ENCODE measurements around the gene PGP.
A peak's percentile ranks its signal among the peaks of the same experiment; 100 is the strongest.

The PGP gene

DNA sequence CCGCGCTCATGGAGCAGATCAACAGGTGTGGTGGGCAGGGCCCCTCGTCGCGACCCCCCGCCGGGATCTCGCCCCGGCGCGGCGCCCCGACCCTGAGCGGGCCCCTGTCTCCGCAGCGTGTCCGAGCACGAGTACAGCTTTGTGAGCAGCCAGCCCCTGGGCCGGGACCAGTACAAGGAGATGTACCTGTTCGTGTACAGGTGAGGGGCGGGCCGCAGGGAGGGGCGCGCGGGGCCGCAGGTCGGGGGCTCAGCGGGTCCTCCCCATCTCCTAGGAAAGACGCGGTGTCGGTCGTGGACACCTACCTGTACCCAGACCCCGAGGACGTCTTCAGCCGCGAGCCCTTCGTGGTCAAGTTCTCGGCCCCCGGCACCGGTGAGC, 22.5 kb upstream of the PGP start:
- DNase-seq = no peak

DNA sequence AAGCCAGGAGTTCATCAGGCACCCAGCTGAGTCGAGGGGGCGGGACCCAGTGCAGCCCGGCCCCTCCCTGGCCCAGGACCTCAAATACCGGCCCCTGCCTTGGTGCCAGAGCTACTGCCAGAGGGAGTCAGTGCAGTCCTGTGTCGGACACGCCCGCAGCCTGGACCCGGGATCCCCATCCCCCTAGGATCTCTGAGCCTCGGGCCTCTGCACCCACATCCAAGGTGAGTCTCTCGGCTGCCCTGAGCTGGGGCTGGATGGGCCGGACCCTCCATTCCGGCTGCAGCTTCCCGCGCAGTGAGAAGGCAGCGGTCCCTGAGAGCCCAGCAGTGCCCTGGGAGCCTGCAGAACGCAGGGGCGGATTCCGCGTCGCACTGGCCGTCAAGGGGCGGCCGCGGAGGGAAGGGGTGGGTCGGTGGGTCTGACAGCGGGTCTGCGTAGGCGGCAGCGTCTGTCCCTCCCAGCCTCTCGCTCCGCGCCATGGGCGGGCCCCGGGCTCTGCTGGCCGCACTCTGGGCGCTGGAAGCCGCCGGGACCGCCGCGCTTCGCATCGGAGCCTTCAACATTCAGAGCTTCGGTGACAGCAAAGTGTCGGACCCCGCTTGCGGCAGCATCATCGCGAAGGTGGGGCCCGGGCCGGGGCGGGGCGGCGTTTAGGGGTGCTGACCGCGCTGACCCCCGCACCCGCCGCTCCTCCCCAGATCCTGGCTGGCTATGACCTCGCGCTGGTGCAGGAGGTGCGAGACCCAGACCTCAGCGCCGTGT, 21.9 kb upstream of the PGP start, which contains the start of gene DNASE1L2:
DNASE1L2 (plus strand) TSS at position 108 of the 765 bp plus-strand sequence; CDS start at position 481, 373 bp downstream.
- DNase-seq = no peak

GRCh38 chr16:2235695-2236336, 21.2 kb upstream of the PGP start:
- DNase-seq = no peak

DNA sequence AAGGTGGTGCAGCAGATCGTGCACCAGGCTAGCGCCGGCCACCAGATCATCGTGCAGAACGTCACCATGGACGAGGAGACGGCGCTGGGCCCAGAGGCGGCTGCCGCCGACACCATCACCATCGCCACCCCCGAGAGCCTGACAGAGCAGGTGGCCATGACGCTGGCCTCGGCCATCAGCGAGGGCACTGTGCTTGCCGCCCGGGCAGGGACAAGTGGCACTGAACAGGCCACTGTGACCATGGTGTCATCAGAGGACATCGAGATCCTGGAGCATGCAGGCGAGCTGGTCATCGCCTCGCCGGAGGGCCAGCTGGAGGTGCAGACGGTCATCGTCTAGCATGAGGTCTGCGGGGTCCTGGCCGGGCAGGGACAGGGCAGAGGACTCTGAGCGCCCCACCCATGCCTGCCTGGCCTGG, 20.6 kb upstream of the PGP start:
- DNase-seq = no peak

DNA sequence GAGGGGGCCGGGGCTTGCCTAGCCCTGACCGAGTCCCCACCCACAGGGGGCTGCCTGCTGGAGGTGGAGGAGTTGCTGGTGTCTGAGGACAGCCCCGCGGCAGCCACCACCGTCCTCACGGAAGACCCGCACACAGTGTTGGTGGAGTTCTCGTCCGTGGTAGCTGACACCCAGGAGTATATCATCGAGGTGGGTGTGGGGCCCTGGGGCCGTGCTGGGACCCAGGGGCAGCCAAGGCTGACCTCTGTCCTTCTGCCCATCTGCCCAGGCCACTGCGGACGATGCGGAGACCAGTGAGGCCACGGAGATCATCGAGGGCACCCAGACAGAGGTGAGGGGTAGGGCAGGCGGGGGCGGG, 20.2 kb upstream of the PGP start:
- no peak for DNase-seq

- DNase-seq = no peak
These were observed 19.5 kb upstream of the PGP start for GRCh38 chr16:2233872-2234812.

DNA sequence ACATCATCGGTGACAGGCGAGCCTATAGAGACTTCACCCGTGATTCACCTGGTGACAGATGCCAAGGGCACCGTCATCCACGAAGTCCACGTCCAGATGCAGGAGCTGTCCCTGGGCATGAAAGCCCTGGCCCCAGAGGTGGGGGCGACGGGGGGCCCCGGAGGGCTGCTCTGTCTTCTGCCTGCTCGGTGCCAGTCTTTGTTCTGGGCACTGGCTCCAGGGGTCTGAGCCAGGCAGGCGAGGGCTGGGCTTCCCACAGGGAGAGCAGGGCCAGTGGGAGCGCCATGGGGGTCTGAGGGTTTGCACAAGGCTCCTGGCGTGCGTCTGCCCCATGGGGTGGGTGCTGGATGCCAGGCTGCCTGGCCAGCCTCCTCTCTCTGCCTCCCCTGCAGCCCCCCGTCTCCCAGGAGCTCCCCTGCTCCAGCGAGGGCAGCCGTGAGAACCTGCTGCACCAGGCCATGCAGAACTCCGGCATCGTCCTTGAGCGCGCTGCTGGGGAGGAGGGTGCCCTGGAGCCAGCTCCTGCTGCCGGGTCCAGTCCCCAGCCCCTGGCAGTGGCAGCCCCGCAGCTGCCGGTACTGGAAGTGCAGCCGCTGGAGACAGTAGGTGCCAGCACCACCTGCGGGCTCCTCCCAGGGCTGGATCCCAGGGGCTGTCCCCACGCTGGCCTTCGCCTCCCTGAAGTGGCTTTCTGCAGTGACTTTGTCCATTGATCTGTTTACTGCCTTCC, 18.6 kb upstream of the PGP start:
- DNase-seq = no peak

DNA sequence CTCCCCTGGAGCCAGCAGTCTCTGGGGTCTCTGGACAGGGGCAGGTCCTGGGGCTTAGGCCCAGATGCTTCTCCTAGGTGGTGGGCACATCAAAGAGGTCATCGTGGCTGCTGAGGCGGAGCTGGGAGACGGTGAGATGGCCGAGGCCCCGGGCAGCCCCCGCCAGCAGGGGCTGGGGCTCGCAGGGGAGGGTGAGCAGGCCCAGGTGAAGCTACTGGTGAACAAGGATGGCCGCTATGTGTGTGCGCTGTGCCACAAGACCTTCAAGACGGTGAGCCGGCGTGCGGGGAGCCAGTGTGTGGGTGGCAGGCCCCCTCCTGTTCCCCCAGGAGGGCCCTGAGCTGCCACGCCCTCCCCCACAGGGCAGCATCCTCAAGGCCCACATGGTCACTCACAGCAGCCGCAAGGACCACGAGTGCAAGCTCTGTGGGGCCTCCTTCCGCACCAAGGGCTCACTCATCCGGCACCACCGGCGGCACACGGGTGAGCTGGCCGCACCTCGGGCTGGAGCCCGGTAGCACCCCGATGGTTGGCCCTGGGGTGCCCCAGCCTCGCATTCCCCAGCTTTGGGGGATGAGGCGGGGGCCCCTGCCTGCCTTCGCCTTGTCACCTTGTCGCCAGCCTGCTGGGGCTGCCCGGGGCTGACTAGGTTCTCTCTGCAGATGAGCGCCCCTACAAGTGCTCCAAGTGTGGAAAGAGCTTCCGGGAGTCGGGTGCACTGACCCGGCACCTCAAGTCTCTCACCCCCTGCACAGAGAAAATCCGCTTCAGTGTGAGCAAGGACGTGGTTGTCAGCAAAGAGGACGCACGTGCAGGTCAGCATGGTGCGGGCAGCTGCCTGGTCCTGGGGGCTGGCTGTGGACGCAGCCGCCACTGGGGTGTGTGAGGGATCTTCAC, 17.7 kb upstream of the PGP start:
- no peak for DNase-seq

DNA sequence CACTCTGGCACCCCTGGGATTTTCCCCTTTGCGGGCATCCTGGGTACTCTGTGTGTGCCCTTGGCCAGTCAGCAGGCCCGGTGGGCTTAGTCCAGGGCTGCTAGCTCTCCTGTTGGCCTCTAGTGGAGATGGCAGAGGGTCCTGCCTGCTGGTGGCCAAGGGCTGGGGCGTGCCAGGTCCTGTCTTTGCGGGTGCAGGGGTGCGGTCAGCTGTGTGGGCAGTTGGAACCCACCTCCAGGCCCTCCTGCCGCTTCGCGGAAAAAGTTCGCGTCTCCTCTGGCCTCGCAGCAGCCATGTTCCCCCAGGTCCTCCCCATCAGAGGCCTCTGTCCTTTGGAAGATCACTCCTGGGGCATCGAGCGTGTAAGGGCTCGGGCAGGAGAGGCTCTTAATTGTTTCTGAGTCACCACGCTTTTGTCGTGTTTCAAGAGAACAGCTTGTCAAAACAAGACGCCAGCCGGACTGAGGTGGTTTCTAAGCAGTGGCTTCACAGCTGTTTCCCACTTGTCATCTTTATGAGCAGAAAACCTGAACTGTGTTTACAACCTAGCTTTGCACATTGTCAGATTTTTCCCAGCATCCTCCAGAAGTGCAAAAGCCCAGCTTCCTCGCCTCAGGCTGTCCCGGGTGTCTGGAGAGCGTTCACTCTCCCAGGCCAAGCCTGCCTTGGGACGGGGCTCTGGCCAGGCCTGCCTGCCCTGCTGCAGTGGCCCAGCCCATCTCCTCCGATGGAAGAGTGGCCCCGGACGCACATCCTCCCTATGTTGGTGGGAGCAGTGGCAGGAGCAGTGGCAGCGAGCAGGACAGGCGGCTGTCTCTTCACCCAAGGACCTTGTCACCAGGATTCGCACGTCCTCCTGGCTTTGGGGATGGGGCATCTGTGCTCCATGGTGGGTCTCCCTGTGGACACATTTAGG, 16.6 kb upstream of the PGP start:
- no peak for DNase-seq

DNA sequence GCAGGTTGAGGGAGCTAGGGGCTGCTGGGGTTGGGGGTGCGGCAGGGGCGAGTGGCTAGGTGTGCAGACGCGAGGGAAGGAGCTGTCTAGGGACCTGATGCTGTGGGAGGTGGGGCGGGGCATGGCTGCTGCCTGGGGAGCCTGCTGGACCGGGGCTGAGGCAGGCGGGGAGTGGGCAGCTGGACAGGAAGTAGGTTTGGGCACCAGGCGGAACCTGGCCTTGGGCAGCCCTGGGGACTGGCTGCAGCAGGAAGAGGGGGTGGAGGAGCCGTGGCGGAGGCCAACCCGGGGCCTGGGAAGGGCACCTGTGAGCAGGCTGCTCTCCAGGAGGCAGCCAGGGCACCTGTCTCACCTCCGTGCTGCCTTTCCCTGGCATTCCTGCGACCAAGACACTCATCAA, 15.7 kb upstream of the PGP start:
- no peak for DNase-seq

DNA sequence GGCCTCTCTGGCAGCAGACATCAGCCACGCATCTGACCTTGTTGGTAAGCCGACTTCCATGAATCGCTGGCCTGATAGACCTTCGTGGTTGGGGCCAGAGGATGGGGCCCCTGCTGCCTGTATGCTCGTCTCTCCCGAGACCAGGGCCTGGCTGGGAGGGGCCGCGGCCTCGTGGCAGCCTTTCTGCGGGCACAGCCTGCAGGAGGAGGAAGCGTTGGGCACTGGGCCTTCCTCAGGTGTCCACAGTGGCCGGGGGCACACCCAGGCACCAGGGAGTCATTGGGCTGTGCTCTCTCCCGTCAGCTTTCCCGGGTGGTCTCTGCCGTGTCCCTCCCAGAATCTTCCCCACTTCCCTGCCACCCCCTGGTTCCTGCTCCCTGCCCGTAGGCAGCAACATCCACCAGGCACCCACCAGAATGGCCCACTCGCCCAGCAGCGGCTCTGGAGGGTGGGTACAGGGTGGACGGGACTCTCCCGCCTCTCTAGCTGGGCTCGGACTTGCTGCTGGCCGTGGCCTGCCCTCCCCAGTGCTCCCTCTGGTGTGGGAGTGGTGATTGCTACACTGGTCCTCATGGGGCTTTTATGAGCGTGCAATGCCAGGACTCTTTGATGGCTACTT, 15.1 kb upstream of the PGP start:
- DNase-seq = no peak

GRCh38 chr16:2229091-2229490, 14.5 kb upstream of the PGP start:
- no peak for DNase-seq

- no peak for DNase-seq
These were observed 13.7 kb upstream of the PGP start for GRCh38 chr16:2228161-2228824.

GRCh38 chr16:2226918-2227317, 12.3 kb upstream of the PGP start:
- DNase-seq = no peak

DNA sequence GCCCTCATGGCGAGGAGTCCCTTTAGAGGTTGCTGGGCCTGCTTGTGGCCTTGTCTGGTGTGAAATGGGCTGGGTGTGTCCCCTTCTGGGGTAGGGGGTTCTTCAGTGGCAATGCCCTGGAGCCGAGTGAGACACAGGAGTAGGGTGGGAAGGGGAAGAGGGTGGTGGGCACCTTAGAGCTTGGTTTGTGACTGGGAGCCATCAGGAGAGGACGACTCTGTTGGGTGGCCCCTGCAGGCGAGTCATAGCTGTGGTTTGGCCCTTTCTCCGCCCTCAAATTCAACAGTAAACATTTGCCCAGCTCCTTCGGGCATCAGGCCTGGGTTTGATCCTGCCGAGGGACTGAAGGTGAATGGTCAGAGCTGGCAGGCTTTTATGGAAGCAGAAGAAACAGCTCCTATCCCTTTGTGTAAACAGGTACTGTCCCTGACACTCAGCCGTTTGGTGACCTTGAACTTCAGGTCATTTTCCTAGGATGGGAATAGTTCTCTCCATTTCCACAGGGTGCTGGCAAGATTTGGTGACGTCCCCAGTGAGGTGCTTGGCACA, 11.7 kb upstream of the PGP start:
- no peak for DNase-seq

DNA sequence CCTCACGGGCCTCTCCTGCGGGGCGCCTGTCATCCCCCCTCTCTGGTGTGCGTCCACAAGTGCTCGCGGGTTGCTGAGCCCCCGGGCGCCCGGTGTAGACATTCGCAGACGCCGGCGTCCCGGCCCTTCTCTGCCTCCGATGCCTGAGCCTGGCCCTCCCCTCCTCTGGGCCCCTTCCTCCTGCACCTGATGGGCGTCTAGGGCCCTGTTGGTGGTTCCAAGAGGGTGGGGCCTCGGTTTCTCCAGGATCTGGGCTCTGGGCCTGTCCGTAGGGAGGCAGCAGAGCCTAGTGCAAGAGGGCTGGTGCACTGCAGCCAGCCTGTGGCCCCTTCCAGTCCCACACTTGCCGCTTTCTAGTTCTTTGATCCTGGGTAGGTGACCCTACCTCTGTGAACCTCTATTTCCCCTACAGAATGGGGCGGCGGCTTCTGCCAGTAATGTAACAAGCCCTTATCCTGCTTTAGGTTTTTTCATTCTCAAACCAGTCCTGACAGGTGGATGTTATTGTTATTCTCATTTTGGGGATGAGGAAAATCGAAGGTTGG, 9.4 kb upstream of the PGP start:
- no peak for DNase-seq

GRCh38 chr16:2223221-2223941, 8.7 kb upstream of the PGP start, which contains the start of gene E4F1:
Gene E4F1 (plus strand): TSS chr16:2223591. CDS start chr16:2223614, 23 bp downstream.
- peak; percentile 99 to 100 for DNase-seq

DNA sequence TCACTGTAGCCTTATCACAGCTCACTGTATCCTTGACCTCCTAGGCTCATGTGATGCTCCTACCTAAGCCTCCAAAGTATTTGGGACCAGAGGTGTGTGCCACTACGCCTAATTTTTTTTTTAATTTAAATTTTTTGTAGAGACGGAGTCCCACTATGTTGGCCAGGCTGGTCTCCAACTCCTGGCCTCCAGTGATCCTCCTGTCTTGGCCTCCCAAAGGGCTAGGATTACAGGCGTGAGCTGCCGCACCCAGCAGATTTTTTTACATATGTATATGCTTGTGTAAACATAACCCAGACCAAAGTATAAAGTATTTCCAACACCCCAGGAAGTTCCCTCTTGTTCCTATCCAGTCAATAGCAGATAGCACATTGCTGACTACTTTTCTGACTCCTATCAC, 1.7 kb upstream of the PGP start:
- DNase-seq = no peak
